HG02973 (cell line): ENCODE results near the gene CTSF.
"Not testable (repeated sequence)": the region's sequence is repeated elsewhere in the genome, so short reads cannot be mapped to it uniquely, and the experiment has no call there.

Experiments used
- ATAC-seq: cut with Tn5 transposase; IDR thresholded peaks from one replicate; pipeline ENCODE4 v1.9.1; 2021; ENCODE audit warnings: moderate library complexity; ENCODE audit not compliant: unreplicated experiment

Gene CTSF

GRCh38 chr11:66559866-66560676, 8.3 kb downstream of the CTSF start:
- ATAC-seq = no peak

- ATAC-seq = no peak
Measured at GRCh38 chr11:66559142-66559865, 9.1 kb downstream of the CTSF start.

- no peak for ATAC-seq
Measured at GRCh38 chr11:66557733-66558326, 10.6 kb downstream of the CTSF start.

- ATAC-seq = no peak
Measured at GRCh38 chr11:66556086-66556485, 12.3 kb downstream of the CTSF start.

GRCh38 chr11:66555416-66555815, 13.0 kb downstream of the CTSF start:
- no peak for ATAC-seq

GRCh38 chr11:66554602-66555001, 13.8 kb downstream of the CTSF start:
- no peak for ATAC-seq

- no peak for ATAC-seq
Measured at GRCh38 chr11:66550887-66551286, 17.5 kb downstream of the CTSF start.

GRCh38 chr11:66549696-66550095, 18.7 kb downstream of the CTSF start:
- no peak for ATAC-seq

GRCh38 chr11:66548774-66549630, 19.4 kb downstream of the CTSF start:
- ATAC-seq = no peak

GRCh38 chr11:66548041-66548440, 20.4 kb downstream of the CTSF start:
- no peak for ATAC-seq

- no peak for ATAC-seq
Measured at GRCh38 chr11:66547662-66548009, 20.8 kb downstream of the CTSF start.

- ATAC-seq = no peak
Measured at GRCh38 chr11:66546966-66547661, 21.3 kb downstream of the CTSF start.

GRCh38 chr11:66546368-66546965, 21.9 kb downstream of the CTSF start, which contains the start of gene ACTN3:
TSS of gene ACTN3 (plus strand) at chr11:66546903. CDS start at chr11:66546938, 35 bp downstream.
- no peak for ATAC-seq

- peak; percentile 77 for ATAC-seq
Measured at GRCh38 chr11:66545701-66546367, 22.6 kb downstream of the CTSF start, which contains the start of gene ZDHHC24. TSS of gene ZDHHC24 (minus strand) at chr11:66546048. CDS start at chr11:66546003, 45 bp downstream.

GRCh38 chr11:66544952-66545351, 23.5 kb downstream of the CTSF start:
- ATAC-seq = not testable (repeated sequence)

GRCh38 chr11:66543263-66544107, 24.9 kb downstream of the CTSF start:
- ATAC-seq = no peak

GRCh38 chr11:66542362-66542761, 26.0 kb downstream of the CTSF start:
- ATAC-seq = no peak

- ATAC-seq = no peak
Measured at GRCh38 chr11:66541892-66542291, 26.5 kb downstream of the CTSF start.
